ENCODE measurements around the gene TM9SF3.
A peak's percentile ranks its signal among the peaks of the same experiment; 100 is the strongest.
"Not testable (repeated sequence)": the region's sequence is repeated elsewhere in the genome, so short reads cannot be mapped to it uniquely, and the experiment has no call there.

Gene TM9SF3

DNA sequence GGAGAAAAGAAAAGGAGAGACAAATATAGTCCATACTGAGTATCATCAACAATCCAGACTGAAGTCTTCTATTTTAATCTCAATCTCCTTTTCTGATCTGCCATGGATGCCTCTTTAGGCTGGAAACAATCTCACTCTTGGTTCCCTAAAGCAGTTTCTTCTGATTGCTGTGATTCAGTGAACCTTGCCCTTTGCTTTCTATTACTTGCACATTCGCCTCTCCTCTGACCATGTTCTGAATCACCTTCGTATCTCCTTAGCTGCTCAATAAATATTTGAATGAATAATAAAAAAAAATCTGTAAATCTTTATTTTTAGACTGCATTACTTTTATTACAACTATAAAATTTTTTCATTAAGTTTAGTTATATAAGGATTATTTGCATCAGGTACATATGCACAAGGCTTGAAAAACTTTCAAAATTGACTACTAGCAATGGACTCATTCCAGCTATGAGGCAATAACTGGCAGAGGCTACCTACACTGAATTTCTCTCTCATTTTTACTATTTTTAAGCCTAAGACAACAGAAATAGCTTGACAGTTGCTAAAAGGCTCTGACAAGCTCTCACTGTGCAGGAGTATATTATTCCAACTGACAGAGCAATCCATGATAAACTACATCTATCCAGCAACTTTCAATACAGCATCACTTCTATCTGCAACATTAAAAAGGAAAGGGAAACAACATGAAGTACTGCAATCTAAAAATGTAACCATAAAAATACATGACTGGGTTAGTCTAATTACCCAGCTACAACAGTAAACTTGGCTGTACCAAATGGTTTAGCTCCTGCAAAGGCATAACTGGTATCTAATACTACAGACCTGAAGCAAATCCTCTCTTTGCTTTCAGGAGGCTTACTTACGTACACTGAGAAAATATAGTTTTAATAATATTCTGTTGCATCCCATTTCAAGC is 25.6 kb downstream of the TM9SF3 start:
- DNase-seq, result no peak

DNA sequence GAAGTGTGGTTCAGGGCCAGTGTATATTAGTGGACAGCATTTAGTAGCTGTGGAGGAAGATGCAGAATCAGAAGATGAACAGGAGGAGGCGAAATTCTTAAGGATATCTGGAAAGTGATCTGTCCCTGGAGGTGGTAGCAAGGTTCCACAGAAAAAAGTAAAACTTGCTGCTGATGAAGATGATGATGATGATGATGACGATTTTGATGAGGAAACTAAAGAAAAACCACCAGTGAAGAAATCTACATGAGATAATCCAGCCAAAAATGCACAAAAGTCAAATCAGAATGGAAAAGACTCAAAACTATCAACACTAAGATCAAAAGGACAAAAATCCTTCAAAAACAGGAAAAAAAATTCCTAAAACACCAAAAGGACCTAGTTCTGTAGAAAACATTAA is 26.3 kb downstream of the TM9SF3 start:
- no peak for DNase-seq

DNA sequence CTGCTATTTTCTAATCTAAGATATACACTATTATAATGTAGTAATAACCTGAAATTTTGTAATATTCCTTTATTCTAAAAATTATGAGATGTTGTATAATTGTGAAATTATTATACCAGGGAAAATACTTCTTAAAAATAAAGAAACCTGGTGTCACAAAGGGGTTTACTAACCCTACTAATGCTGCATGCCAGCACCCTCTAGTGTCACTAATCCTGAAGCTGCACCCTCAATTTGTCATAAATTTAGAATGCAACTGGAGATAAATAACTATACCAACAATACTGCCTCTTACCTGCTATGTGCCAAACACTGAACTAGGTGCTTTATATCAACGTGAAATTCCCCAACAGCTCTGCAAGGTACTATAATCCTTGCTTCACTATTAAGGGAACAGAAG is 30.8 kb downstream of the TM9SF3 start:
- no peak for DNase-seq

GRCh38 chr10:96555330-96555729 is 31.5 kb downstream of the TM9SF3 start:
- no peak for DNase-seq

DNA sequence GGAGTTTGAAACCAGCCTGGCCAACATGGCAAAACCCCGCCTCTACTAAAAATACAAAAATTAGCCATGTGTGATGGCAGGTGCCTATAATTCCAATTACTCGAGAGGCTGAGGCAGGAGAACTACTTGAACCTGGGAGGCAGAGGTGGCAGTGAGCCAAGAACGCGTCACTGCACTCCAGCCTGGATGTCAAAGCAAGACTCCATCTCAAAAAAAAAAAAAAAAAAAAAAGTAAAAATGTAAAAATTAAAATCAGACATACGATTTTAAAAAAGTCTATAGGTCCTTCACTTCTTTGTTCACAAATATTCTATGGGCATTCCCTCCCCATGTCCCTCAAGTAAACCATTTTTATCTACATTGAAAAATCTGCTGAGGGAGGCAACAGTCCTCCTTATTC is 38.2 kb downstream of the TM9SF3 start:
- DNase-seq, result no peak

GRCh38 chr10:96545558-96545957 is 41.3 kb downstream of the TM9SF3 start:
- not testable (repeated sequence) for DNase-seq

GRCh38 chr10:96541921-96542320 is 44.9 kb downstream of the TM9SF3 start:
- no peak for DNase-seq

DNA sequence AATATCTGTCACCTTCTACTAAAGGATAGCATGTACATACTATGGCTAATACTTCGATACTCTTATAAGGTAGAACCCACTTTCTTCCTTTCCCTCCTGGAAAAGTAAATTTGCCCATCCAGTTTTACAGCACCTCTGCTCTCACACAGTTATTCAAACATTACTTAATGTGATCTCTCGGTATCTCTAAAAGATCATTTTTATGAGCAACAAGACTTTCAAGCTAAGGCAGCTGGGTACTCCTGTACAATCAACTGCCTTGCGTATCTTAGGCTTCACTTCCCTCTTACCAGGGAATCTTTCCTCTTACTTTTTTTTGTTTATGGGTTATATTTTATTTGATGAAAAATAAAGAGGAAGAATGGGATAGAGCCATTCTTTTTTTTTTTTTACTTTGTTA is 46.6 kb downstream of the TM9SF3 start:
- DNase-seq, result no peak

GRCh38 chr10:96538683-96539082 is 48.1 kb downstream of the TM9SF3 start:
- DNase-seq, result no peak

DNA sequence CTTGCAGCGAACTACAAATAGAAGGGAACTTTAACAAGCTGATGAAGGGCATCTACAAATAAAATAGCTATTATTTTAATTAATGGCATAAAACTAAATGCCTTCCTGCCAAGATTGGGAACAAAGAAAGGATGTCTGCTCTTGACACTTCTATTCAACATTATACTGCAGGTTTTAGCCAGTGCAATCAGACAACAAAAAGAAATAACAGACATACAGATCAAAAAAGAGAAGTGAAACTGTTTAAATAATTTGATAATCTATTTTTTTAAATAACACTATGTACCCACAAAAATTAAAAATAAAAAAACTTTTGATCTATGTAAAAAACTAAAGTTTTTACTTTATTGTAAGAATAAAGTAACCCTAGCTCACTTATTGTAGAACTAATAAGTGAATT is 50.7 kb downstream of the TM9SF3 start:
- DNase-seq, result no peak

- DNase-seq, result no peak
These were observed 54.3 kb downstream of the TM9SF3 start for GRCh38 chr10:96532523-96532922.

DNA sequence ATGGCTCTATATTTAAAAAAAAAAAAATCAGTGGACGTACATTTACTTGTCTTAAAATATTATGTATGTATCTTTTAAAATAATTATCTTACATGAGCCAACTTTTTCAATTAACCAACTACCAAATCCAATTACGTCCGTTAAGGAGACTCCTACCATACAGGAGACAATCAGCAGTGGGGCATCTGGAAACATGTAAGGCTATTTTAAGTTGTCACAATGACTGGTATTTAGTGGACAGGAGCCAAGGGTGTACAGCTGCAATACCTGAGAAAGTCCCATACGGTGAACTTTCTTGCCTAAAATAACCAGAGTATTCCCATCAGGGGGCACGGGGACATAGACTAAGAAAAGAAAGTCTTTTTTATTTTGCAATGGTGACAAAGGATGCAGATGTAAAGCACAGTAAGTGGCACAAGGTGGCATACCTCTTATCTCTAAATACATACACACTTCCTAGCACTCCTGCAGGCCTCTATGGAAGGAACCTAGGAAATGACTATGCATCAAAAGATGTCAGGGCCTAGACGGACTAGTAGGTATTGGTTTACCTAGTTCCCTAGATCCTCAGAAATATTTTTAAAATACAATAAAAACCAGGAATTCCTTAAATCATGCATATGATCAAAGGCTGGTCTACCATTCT is 57.1 kb downstream of the TM9SF3 start:
- DNase-seq, result no peak

- no peak for DNase-seq
These were observed 62.1 kb downstream of the TM9SF3 start for GRCh38 chr10:96524741-96525140.

GRCh38 chr10:96517284-96517683 is 69.5 kb downstream of the TM9SF3 start:
- DNase-seq, result no peak

DNA sequence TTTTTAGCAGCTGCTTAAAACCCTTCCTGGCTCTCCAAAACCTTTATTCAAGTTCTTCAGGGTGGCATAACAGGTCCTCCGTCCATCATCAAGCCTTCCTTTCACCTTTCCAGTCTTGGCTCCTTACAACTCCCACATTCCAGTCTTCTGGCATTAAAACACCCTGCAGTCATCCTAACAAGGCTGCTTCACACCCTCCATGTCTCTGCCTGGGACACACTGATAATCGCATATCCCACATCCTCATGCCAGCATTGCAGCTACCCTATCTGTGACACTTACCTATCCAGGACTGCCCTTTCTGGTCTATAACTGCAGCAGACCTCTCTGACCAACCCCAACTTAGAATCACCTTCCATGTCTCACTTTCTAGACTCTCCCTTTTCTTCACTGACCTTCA is 70.5 kb downstream of the TM9SF3 start:
- DNase-seq, result no peak

GRCh38 chr10:96513698-96514561 is 72.9 kb downstream of the TM9SF3 start, which contains the start of gene TLL2:
Gene TLL2, minus strand, starts transcription at chr10:96513926. Its CDS starts 241 bp downstream, at chr10:96513685.
- DNase-seq, result peak; percentile 54 to 60

DNA sequence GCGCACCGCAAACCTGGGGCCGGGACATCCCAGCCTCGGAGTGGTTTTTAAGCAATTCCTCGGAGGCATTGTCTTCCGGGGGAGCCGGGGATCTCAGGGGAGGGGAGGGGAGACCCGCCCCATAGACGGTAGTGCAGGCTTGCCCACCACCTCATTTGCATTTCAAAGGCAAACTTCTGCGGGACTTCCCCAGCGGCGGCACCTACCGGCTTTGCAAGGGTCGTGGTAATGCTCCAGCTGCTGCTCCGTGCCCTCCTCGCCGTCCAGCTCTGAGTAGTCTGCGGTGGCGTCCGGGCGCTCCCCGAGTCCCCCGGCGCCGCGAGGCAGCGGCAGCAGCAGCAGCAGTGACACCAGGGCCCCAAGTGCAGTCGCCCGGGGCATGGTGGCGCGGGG is 73.5 kb downstream of the TM9SF3 start:
- DNase-seq, result peak in 1 of 2 donors; percentile 38

- no peak for DNase-seq
These were observed 74.1 kb downstream of the TM9SF3 start for GRCh38 chr10:96512524-96513304.

DNA sequence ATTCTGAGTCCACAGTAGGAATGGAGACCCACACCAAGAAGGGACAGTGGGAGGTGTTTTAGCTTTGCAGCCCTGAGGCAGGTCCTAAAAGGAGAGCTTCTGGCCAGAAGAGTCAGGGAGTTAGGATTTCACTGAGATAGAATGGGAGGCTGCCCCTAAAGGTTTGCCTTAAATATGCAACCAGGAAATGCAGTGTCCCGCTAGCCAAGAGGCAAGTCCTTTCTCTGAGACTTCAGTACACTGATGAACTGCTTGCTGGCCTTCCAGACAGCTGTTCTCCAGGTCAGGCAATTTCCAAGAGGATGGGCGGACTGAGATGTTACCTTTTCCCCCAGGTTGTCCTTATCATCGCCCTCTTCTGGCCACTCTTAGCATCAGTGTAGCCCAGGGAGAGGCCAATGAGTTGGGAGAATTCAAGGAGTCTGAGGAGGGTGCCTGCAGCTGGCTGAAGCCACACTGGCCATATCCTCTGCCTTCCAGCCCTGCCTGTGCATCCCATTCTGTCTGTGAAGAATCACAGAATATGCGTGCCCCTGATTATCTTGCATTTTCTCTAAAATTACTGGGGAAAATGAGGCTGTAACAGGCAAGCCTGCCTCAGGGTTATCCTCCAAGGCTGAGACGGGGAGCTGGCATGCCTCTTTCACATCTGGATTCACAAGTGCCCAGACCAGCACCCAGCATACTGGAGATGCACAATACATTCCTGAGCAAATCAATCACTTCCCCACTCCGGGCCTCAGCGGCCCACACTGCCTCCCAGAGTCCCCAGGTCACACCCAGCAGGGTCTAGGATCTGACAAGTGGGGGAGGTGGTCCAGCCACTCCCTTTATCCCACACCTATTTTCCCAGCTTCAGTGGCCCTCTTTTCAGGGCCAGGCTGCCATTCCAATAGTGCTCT is 75.5 kb downstream of the TM9SF3 start:
- peak in 1 of 2 donors; percentile 23 for DNase-seq

DNA sequence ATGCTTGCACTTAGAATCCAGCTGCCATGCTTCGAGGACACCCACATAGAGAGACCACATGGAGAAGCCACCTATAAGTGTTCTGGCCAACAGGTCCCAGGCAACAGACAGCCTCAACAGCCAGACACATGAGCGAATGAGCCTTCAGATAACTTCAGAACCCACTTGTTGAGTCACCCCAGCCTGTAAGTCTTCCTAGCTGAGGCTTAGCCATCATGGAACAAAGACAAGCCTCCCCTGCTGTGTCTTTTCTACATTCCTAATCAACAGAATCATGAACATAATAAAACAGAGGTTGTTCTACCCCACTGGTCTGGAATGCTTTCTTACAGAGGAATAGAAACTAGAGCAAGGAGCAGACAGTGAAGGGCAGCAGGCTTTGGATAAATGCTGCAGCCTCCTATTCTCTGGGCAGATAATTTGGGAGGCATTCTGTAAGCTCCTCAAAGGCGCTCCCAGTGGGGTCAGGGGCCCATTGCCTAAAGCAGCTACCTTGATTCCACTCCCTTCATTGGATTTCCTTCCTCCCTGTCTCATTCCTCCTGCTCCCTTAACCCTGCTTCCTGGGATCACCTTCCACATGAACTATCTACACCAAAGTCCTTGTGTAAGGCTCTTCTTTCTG is 77.7 kb downstream of the TM9SF3 start:
- DNase-seq, result no peak

- DNase-seq, result no peak
These were observed 79.8 kb downstream of the TM9SF3 start for GRCh38 chr10:96507044-96507443.
